Measurements from ENCODE around the gene NLRC5. TPM values are rescaled to one million over a fixed set of nuclear protein-coding genes. Genes with fewer than 3 reads are reported as not detected.

NLRC5 gene
- total RNA-seq, 1 donor from 2014 or later, result 0.26 TPM

DNA sequence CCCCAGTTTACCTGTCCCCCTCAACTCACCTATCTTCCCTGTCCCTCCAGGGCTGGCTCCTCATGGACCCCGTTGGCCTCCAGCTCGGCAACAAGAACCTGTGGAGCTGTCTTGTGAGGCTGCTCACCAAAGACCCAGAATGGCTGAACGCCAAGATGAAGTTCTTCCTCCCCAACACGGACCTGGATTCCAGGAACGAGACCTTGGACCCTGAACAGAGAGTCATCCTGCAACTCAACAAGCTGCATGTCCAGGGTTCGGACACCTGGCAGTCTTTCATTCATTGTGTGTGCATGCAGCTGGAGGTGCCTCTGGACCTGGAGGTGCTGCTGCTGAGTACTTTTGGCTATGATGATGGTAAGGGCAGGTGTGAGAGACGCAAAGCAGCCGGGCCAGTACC lies 31.3 kb downstream of the NLRC5 start:
- no peak overlapping the region for H3K27ac Mint-ChIP-seq (ENCODE audit: unreplicated experiment)
- H3K27me3 Mint-ChIP-seq (ENCODE audit: low read depth), result peaks cover 5% of the 10 kb centered on the region

DNA sequence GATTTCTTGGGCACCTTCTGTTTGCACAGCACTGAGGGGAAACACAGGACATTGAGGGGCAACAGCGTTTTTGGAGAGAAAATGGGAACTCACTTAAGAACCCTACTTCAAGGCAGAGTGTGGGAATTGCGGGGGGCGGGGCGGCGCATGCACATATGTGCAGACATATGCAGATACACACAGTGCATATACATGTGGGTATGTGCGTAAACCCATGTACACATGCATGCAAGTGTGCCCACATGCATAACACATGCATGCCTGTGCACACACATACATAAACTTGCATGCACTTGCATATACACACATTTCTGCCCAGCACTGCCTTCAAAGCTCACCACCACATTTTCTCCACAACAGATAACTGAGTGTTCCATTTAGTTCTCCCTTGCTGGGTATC lies 32.4 kb downstream of the NLRC5 start:
- TF ChIP-seq CTCF (conservative IDR thresholded peaks at IDR 0.05), result no peak
- Mint-ChIP-seq H3K9me3 (no peaks in the 10 kb centered on the region), H3K4me3 (no peak overlapping the region), H3K27me3 (ENCODE audit: low read depth) (peaks cover 5% of the 10 kb centered on the region), H3K4me1 (no peaks in the 10 kb centered on the region), H3K36me3 (ENCODE audit: low read depth) (no peaks in the 10 kb centered on the region), H3K27ac (ENCODE audit: unreplicated experiment) (no peak overlapping the region)
- no peak for DNase-seq (ENCODE audit: low read depth, low spot score)

More for the DNA sequence above, 31.3 kb downstream of the NLRC5 start:
- Mint-ChIP-seq H3K4me3 (no peak overlapping the region), H3K9me3 (no peaks in the 10 kb centered on the region), H3K36me3 (ENCODE audit: low read depth) (no peaks in the 10 kb centered on the region), H3K4me1 (no peaks in the 10 kb centered on the region)
- TF ChIP-seq CTCF (conservative IDR thresholded peaks at IDR 0.05), result no peak
- no peak for DNase-seq (ENCODE audit: low read depth, low spot score)

DNA sequence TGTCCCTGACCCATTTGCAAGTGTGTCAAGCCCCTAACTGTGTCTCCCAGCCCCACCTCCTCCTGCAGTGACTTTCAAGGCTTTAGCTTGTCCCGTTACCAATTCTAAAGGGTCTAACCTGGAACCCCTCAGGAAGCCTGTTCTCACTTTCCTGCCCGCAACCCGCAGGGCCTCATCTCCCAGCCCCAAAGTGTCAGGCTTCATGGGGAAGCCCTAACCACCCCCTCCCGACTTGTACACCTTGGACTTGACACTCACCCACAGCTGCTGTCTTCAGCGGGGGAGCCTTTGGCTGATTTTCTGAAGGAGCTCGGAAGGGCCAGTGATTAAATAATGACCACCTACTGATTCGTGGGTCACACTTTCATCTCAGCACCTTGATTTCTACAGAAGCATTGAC lies 33.1 kb downstream of the NLRC5 start:
- Mint-ChIP-seq H3K36me3 (ENCODE audit: low read depth) (no peaks in the 10 kb centered on the region), H3K27me3 (ENCODE audit: low read depth) (peaks cover 5% of the 10 kb centered on the region), H3K27ac (ENCODE audit: unreplicated experiment) (no peak overlapping the region), H3K4me3 (no peak overlapping the region), H3K4me1 (no peaks in the 10 kb centered on the region), H3K9me3 (no peaks in the 10 kb centered on the region)
- DNase-seq (ENCODE audit: low read depth, low spot score), result no peak
- TF ChIP-seq CTCF (conservative IDR thresholded peaks at IDR 0.05), result no peak

DNA sequence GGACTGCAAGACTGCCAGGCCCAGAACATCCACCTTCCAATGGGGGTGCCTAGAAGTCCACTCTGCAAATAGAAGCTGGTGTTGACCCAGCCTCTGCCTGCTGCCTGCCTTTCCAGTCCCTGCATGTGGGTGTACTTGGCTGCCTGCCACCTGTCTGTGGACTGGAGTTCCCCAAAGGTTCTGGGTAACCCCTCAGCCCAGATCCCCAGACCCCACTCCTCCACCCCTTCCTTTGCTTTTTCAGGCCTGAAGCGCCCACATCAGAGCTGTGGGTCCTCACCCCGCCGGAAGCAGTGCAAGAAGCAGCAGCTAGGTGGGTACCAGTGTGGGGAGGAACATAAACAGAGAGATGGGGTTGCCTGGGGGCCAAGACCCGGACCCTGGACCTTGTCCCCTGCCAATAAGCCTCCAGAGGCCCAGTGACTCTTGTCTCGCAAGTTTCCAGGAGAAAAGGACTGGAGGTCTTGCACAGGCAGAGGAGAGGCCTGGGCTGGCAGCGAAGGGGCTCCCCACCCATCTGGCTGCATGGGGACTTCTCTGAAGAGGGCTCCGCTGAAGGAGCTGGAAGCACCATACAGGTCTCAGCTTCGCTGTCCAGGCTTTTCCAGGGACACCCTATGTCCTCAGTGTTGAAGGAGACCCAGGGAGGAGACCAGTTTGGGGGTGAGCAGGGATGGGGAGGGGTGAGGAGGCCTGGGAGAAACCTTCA lies 34.3 kb downstream of the NLRC5 start:
- Mint-ChIP-seq H3K4me3 (no peak overlapping the region), H3K36me3 (ENCODE audit: low read depth) (no peaks in the 10 kb centered on the region), H3K27ac (ENCODE audit: unreplicated experiment) (no peak overlapping the region), H3K27me3 (ENCODE audit: low read depth) (peaks cover 5% of the 10 kb centered on the region), H3K4me1 (no peaks in the 10 kb centered on the region), H3K9me3 (no peaks in the 10 kb centered on the region)
- TF ChIP-seq CTCF (conservative IDR thresholded peaks at IDR 0.05), result no peak
- DNase-seq (ENCODE audit: low read depth, low spot score), result no peak

GRCh38 chr16:57024894-57025680 lies 35.7 kb downstream of the NLRC5 start:
- no peak for TF ChIP-seq CTCF (conservative IDR thresholded peaks at IDR 0.05)
- Mint-ChIP-seq H3K36me3 (ENCODE audit: low read depth) (no peaks in the 10 kb centered on the region), H3K9me3 (peaks cover under 1% of the 10 kb centered on the region), H3K27ac (ENCODE audit: unreplicated experiment) (no peak overlapping the region), H3K4me3 (no peak overlapping the region), H3K4me1 (no peaks in the 10 kb centered on the region), H3K27me3 (ENCODE audit: low read depth) (peaks cover 6% of the 10 kb centered on the region)
- no peak for DNase-seq (ENCODE audit: low read depth, low spot score)

Measured in neural crest cell (in vitro differentiated cells).